Stomach (tissue), 9 donors: ENCODE data around the gene SYT7. TPM values are rescaled to one million over a fixed set of nuclear protein-coding genes. Genes with fewer than 3 reads are reported as not detected.

Source experiments
- DNase-seq, 2 donors: peaks; one replicate each; pipeline versions ENCODE4 v3.0.0 to v3.0.0-alpha.2; 2013 to 2019
- H3K27ac ChIP-seq, 5 donors: fragments of 200-600 bp in 4 of 5; sonication (generic) in 4 of 5; one replicate each; pipeline ENCODE4 v1.5.1; 2013 to 2019; ENCODE audit warnings: mild to moderate bottlenecking in 1 of 5, moderate library complexity in 1 of 5
- H3K27me3 ChIP-seq, 3 donors: fragments of 200-600 bp; sonication (generic); one replicate each; pipeline ENCODE4 v1.5.1; 2017 to 2019; ENCODE audit warnings: mixed run types in 1 of 3
- H3K36me3 ChIP-seq, 4 donors: fragments of 200-600 bp; sonication (generic); 1 replicate in 3 of 4; 2 replicates in 1 of 4; pipeline ENCODE4 v1.5.1; 2016 to 2019
- H3K4me1 ChIP-seq, 4 donors: fragments of 200-600 bp; sonication (generic); one replicate each; pipeline ENCODE4 v1.5.1; 2016 to 2019
- H3K4me3 ChIP-seq, 4 donors: fragments of 200-600 bp; sonication (generic) in 3 of 4; one replicate each; pipeline ENCODE4 v1.5.1; 2016 to 2019; ENCODE audit warnings: mild to moderate bottlenecking in 1 of 4
- H3K9me3 ChIP-seq, 4 donors: fragments of 200-600 bp; sonication (generic); one replicate each; pipeline ENCODE4 v1.5.1; 2016 to 2019
- CTCF ChIP-seq, 7 experiments: fragments of 450-650 bp in 4 of 7; fragments of 200-600 bp in 3 of 7; sonication (generic) in 3 of 7; IDR thresholded peaks; one replicate each; pipeline ENCODE4 v1.5.1; 2016 to 2019; ENCODE audit warnings: antibody characterized with exemption in 7 of 7, control low read depth in 2 of 7, mild to moderate bottlenecking in 1 of 7
- EP300 ChIP-seq: sonication (generic); formaldehyde crosslinking; IDR thresholded peaks from one replicate; pipeline ENCODE4 v1.6.1; 2017; ENCODE audit warnings: antibody characterized with exemption
- POLR2A ChIP-seq, 4 donors: fragments of 450-650 bp; IDR thresholded peaks; one replicate each; pipeline ENCODE4 v1.6.1; 2016; ENCODE audit warnings: antibody characterized with exemption in 4 of 4, control low read depth in 2 of 4, mild to moderate bottlenecking in 1 of 4, moderate library complexity in 1 of 4
- POLR2AphosphoS5 ChIP-seq, 3 donors: sonication (generic); formaldehyde crosslinking; IDR thresholded peaks; one replicate each; pipeline ENCODE4 v1.6.1; 2016; ENCODE audit warnings: antibody characterized with exemption in 3 of 3
- WGBS, 5 donors: extraction: QIAGEN DNeasy Blood & Tissue Kit in 3 of 5; methylation state at CpG; one replicate each; pipeline versions ENCODE4 v1.1.5 to v1.1.7; 2013 to 2018; 5-methylcytosine and 5-hydroxymethylcytosine counted together
- intact Hi-C: fragments of 100-400 bp; cut with DNase I; formaldehyde crosslinking; loops from one replicate; pipeline ENCODE4 v1.15.1; 2023; ENCODE audit warnings: low total_unique reads
- polyA plus RNA-seq, 3 donors: library from polyadenylated mRNA; stranded (reverse); fragments of 200-250 nt; gene quantifications; one replicate each; pipeline ENCODE4 v1.2.3, GENCODE V29; 2013
- total RNA-seq, 5 donors: library from RNA; depleted of rRNA; stranded (reverse); fragments of >200 nt; gene quantifications; one replicate each; pipeline versions ENCODE4 v1.1.0 to v1.2.3, GENCODE V29; 2014 to 2016
- donor health status: healthy with polysubstance abuse.
- donor health status: Bipolar disorder and iron deficiency.
- donor health status: healthy.

SYT7 gene
- total and polyA plus RNA-seq, 8 donors = 0.92 to 8.4 (median 1.4) TPM; not detected in 1

- no peak for TF ChIP-seq POLR2A (IDR thresholded peaks at IDR 0.05)
- no peak for TF ChIP-seq POLR2AphosphoS5 (IDR thresholded peaks at IDR 0.05)
- no peak for TF ChIP-seq EP300
- no peak for TF ChIP-seq CTCF (IDR thresholded peaks at IDR 0.05)
- intact Hi-C loops = no loop called here
- Histone ChIP-seq H3K27me3 (peaks cover 8 to 97% (median 52%) of the 10 kb centered on the region in 3 donors), H3K4me1 (peaks cover 7 to 26% (median 23%) of the 10 kb centered on the region in 4 donors), H3K36me3 (no peaks in the 10 kb centered on the region), H3K4me3 (no peak overlapping the region), H3K9me3 (no peaks in the 10 kb centered on the region), H3K27ac (no peak overlapping the region)
- peak in 1 of 2 donors; percentile 79 for DNase-seq
- 38 to 48% (median 41%) methylated on average over 15 of the region's 15 CpGs for WGBS, 5 donors
These were observed 27.3 kb downstream of the SYT7 start for GRCh38 chr11:61553373-61554171.

GRCh38 chr11:61552108-61552635, 28.7 kb downstream of the SYT7 start:
- peak in 1 of 2 donors; percentile 38 for DNase-seq
- Histone ChIP-seq H3K27me3 (peaks cover 5 to 97% (median 46%) of the 10 kb centered on the region in 3 donors), H3K36me3 (no peaks in the 10 kb centered on the region), H3K9me3 (no peaks in the 10 kb centered on the region), H3K4me1 (peaks cover 7 to 26% (median 23%) of the 10 kb centered on the region in 4 donors), H3K4me3 (no peak overlapping the region), H3K27ac (no peak overlapping the region)
- 31 to 61% (median 48%) methylated on average over 4 to 13 of the region's 13 CpGs for WGBS, 5 donors
- intact Hi-C loops = no loop called here
- TF ChIP-seq POLR2AphosphoS5 (IDR thresholded peaks at IDR 0.05) = no peak
- TF ChIP-seq CTCF (IDR thresholded peaks at IDR 0.05) = no peak
- no peak for TF ChIP-seq EP300
- TF ChIP-seq POLR2A (IDR thresholded peaks at IDR 0.05) = no peak

GRCh38 chr11:61551634-61552033, 29.2 kb downstream of the SYT7 start:
- H3K4me1 ChIP-seq = peaks cover 7 to 26% (median 23%) of the 10 kb centered on the region in 4 donors
- H3K27ac ChIP-seq = no peak overlapping the region
- no peak overlapping the region for H3K4me3 ChIP-seq
- intact Hi-C loops = no loop called here
- H3K36me3 ChIP-seq = no peaks in the 10 kb centered on the region
- peak in 1 of 2 donors; percentile 72 for DNase-seq
- H3K27me3 ChIP-seq = peaks cover 3 to 97% (median 46%) of the 10 kb centered on the region in 3 donors
- no peak for TF ChIP-seq POLR2AphosphoS5 (IDR thresholded peaks at IDR 0.05)
- TF ChIP-seq CTCF (IDR thresholded peaks at IDR 0.05) = no peak
- TF ChIP-seq POLR2A (IDR thresholded peaks at IDR 0.05) = no peak
- no peak for TF ChIP-seq EP300
- 38 to 57% (median 46%) methylated on average over 4 to 12 of the region's 12 CpGs for WGBS, 5 donors
- H3K9me3 ChIP-seq = no peaks in the 10 kb centered on the region

GRCh38 chr11:61550665-61551227, 30.1 kb downstream of the SYT7 start:
- Histone ChIP-seq H3K27me3 (peaks cover 3 to 97% (median 38%) of the 10 kb centered on the region in 3 donors), H3K36me3 (no peaks in the 10 kb centered on the region), H3K27ac (no peak overlapping the region), H3K4me1 (peaks cover 7 to 26% (median 21%) of the 10 kb centered on the region in 4 donors), H3K9me3 (no peaks in the 10 kb centered on the region), H3K4me3 (no peak overlapping the region)
- DNase-seq = no peak
- intact Hi-C loops = no loop called here
- 89 to 93% (median 90%) methylated on average over 17 to 18 of the region's 18 CpGs for WGBS, 5 donors
- TF ChIP-seq POLR2A (IDR thresholded peaks at IDR 0.05) (no peak), POLR2AphosphoS5 (IDR thresholded peaks at IDR 0.05) (no peak), EP300 (no peak), CTCF (IDR thresholded peaks at IDR 0.05) (no peak)
